GM19035 (cell line): Measurements from ENCODE around the gene RHOJ.
"Not testable (repeated sequence)": the region's sequence is repeated elsewhere in the genome, so short reads cannot be mapped to it uniquely, and the experiment has no call there.

Experiments used
- ATAC-seq: cut with Tn5 transposase; IDR thresholded peaks from one replicate; pipeline ENCODE4 v1.9.1; 2021; ENCODE audit not compliant: unreplicated experiment

The RHOJ gene

GRCh38 chr14:63295231-63295685 lies 91.0 kb downstream of the RHOJ start:
- ATAC-seq, result peak; percentile 58

- ATAC-seq, result peak; percentile 61
Observed at GRCh38 chr14:63296060-63296563, 91.9 kb downstream of the RHOJ start.

- ATAC-seq, result no peak
Observed at GRCh38 chr14:63297372-63298063, 93.3 kb downstream of the RHOJ start.

GRCh38 chr14:63299351-63300110 lies 95.3 kb downstream of the RHOJ start:
- ATAC-seq, result no peak

GRCh38 chr14:63300854-63301253 lies 96.6 kb downstream of the RHOJ start:
- ATAC-seq, result no peak

GRCh38 chr14:63301891-63302534 lies 97.8 kb downstream of the RHOJ start:
- no peak for ATAC-seq

- not testable (repeated sequence) for ATAC-seq
Observed at GRCh38 chr14:63304429-63304828, 100.2 kb downstream of the RHOJ start.

- ATAC-seq, result no peak
Observed at GRCh38 chr14:63308723-63309317, 104.6 kb downstream of the RHOJ start.

GRCh38 chr14:63318835-63319234 lies 114.6 kb downstream of the RHOJ start, which contains the start of gene GPHB5:
Gene GPHB5, minus strand, starts transcription at chr14:63318935. Its CDS starts 1,086 bp downstream, at chr14:63317849.
- no peak for ATAC-seq

- ATAC-seq, result no peak
Observed at GRCh38 chr14:63322472-63322871, 118.2 kb downstream of the RHOJ start.

- ATAC-seq, result no peak
Observed at GRCh38 chr14:63322897-63323573, 118.8 kb downstream of the RHOJ start.

GRCh38 chr14:63326840-63327239 lies 122.6 kb downstream of the RHOJ start:
- ATAC-seq, result no peak

GRCh38 chr14:63328787-63329737 lies 124.8 kb downstream of the RHOJ start:
- ATAC-seq, result no peak

- ATAC-seq, result no peak
Observed at GRCh38 chr14:63342371-63342770, 138.1 kb downstream of the RHOJ start.
